Neural crest cell (in vitro differentiated cells): Measurements from ENCODE around the gene HCN3. TPM values are rescaled to one million over a fixed set of nuclear protein-coding genes. Genes with fewer than 3 reads are reported as not detected.

ENCODE experiments used
- DNase-seq: peaks from one replicate; pipeline ENCODE4 v3.0.0; 2021; ENCODE audit warnings: low read depth, mixed read lengths, low spot score
- H3K27ac Mint-ChIP-seq: one replicate; pipeline ENCODE4 v1.8.0; 2021; ENCODE audit warnings: mild to moderate bottlenecking, mixed read lengths; ENCODE audit not compliant: unreplicated experiment
- H3K27me3 Mint-ChIP-seq: 2 replicates; pipeline ENCODE4 v1.8.0; 2021; ENCODE audit warnings: low read depth, mild to moderate bottlenecking, mixed read lengths
- H3K36me3 Mint-ChIP-seq: 2 replicates; pipeline ENCODE4 v1.8.0; 2021; ENCODE audit warnings: low read depth, mild to moderate bottlenecking, mixed read lengths
- H3K4me1 Mint-ChIP-seq: 2 replicates; pipeline ENCODE4 v1.8.0; 2021; ENCODE audit warnings: mixed read lengths
- H3K4me3 Mint-ChIP-seq: one replicate; pipeline ENCODE4 v1.8.0; 2021; ENCODE audit warnings: mild to moderate bottlenecking, mixed read lengths
- H3K9me3 Mint-ChIP-seq: 2 replicates; pipeline ENCODE4 v1.8.0; 2021; ENCODE audit warnings: mixed read lengths
- total RNA-seq: library from RNA; stranded (reverse); gene quantifications from 2 replicates; pipeline ENCODE4 v1.2.1, GENCODE V29; 2021
- TF ChIP-seq, protein P1 (sequence below): fragments of 200-600 bp; sonication (generic); conservative IDR thresholded peaks from 2 replicates; pipeline ENCODE4 v1.5.0; 2021; ENCODE audit warnings: antibody characterized with exemption, mild to moderate bottlenecking

HCN3 gene
- total RNA-seq, 1 donor from 2014 or later = 20.8 TPM

DNA sequence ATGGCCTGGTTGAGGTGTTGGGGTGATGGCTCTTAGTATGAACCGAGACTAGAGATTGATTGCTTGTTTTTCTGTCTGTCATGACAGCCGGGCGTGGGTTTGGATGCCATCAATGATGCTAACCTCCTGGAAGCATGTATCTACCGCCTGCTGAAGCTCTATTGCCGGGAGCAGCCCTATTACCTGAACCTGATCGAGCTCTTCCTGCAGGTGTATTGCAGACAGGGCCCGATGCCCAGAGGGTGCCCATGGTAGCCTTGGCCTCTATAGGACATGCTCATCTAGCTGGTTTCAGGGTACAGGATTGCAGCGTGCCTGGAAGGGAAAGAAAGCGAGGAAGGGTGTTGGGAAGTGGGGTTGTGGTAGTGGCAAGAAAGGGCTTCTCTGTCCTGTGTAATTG lies 40.8 kb downstream of the HCN3 start:
- peaks cover 62% of the 10 kb centered on the region for H3K4me1 Mint-ChIP-seq
- H3K36me3 Mint-ChIP-seq = peaks cover 27% of the 10 kb centered on the region
- no peak overlapping the region for H3K27ac Mint-ChIP-seq
- no peak for DNase-seq
- H3K9me3 Mint-ChIP-seq = no peaks in the 10 kb centered on the region
- H3K27me3 Mint-ChIP-seq = peaks cover 21% of the 10 kb centered on the region
- TF ChIP-seq, protein P1, sequence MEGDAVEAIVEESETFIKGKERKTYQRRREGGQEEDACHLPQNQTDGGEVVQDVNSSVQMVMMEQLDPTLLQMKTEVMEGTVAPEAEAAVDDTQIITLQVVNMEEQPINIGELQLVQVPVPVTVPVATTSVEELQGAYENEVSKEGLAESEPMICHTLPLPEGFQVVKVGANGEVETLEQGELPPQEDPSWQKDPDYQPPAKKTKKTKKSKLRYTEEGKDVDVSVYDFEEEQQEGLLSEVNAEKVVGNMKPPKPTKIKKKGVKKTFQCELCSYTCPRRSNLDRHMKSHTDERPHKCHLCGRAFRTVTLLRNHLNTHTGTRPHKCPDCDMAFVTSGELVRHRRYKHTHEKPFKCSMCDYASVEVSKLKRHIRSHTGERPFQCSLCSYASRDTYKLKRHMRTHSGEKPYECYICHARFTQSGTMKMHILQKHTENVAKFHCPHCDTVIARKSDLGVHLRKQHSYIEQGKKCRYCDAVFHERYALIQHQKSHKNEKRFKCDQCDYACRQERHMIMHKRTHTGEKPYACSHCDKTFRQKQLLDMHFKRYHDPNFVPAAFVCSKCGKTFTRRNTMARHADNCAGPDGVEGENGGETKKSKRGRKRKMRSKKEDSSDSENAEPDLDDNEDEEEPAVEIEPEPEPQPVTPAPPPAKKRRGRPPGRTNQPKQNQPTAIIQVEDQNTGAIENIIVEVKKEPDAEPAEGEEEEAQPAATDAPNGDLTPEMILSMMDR = no peak
- peak overlapping the region; percentile 88 for H3K4me3 Mint-ChIP-seq

DNA sequence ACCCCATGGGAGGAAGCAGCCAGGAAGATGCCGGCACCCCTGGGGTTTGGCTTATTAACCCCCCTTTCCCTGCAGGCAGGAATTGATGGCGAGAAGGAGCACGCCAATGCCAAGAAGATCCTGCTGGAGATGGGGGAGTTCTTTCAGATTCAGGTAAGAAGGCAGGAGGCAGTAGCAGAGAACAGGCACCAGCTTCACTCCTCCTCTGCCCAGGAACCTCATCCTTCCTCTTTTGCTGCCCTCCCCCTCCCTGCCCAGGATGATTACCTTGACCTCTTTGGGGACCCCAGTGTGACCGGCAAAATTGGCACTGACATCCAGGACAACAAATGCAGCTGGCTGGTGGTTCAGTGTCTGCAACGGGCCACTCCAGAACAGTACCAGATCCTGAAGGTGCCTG lies 42.3 kb downstream of the HCN3 start:
- Mint-ChIP-seq H3K4me3 (peak overlapping the region; percentile 88), H3K27ac (no peak overlapping the region), H3K36me3 (peaks cover 22% of the 10 kb centered on the region), H3K9me3 (no peaks in the 10 kb centered on the region), H3K4me1 (peaks cover 57% of the 10 kb centered on the region), H3K27me3 (peaks cover 22% of the 10 kb centered on the region)
- TF ChIP-seq, protein P1 = no peak
- no peak for DNase-seq

DNA sequence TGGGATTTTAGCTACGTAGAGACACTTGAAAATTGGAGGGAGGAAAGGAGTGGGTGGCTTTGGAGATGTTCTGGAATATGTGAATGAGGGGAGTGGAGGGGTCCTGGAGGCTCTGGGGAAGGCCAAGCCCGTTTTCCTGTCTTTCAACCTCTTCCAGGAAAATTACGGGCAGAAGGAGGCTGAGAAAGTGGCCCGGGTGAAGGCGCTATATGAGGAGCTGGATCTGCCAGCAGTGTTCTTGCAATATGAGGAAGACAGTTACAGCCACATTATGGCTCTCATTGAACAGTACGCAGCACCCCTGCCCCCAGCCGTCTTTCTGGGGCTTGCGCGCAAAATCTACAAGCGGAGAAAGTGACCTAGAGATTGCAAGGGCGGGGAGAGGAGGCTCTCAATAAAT lies 43.0 kb downstream of the HCN3 start:
- H3K36me3 Mint-ChIP-seq = peaks cover 18% of the 10 kb centered on the region
- H3K27me3 Mint-ChIP-seq = peaks cover 22% of the 10 kb centered on the region
- peaks cover 57% of the 10 kb centered on the region for H3K4me1 Mint-ChIP-seq
- no peaks in the 10 kb centered on the region for H3K9me3 Mint-ChIP-seq
- DNase-seq = no peak
- H3K4me3 Mint-ChIP-seq = peak overlapping the region; percentile 88
- TF ChIP-seq, protein P1 = no peak
- H3K27ac Mint-ChIP-seq = no peak overlapping the region

DNA sequence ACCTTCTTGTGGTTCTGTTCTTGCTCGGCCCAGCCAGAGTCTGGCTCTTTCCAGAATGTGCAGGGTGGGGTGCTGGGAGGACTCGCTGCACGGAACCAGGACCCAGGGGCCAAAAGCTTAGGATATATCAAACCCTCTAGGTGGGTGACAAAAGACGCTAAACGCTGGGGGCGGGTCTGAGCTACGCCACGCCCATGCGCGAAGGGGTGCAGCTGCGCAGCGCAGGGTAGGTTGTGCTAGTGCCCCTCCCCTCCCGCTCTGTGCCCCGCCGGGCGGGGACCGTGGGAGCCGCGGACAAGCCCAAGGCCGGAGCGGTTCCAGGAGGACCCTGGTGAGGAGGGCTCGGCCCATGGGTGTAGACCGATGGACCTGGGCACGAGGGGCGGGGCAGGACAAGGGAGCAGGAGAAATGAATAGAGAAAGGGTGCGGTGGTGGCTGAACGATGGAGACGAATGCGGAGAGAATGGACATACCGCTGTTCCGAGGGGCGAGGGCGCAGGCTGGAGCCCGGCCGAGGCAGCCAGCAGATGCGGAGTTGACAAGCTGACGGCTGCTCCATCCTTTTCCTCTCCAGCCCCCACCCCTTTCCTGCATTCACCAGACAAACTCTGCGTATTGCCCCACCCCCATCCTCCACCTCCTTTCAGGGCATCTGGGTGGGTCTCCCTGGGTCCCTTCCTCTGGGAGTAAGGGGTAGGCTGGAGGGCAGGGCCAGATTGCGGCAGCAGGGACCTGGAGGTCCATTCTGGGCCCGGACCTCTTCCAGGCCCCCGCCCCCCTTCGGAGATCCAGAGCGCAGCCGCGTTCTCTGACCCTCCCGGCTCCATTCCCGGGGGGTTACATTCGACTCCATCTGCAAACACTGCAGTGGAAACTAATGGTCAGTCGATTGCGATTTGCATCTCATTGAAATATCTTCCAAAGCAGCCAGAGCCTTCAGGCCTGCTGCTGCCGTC lies 43.7 kb downstream of the HCN3 start, which contains the start of gene RUSC1:
Gene RUSC1, plus strand, starts transcription at position 234 of the 957 bp plus-strand sequence. CDS start 880 bp downstream, outside the sequence.
- peak within 1 kb of the TSS; percentile 88 for H3K4me3 Mint-ChIP-seq
- peaks cover 23% of the 10 kb centered on the region for H3K27me3 Mint-ChIP-seq
- H3K9me3 Mint-ChIP-seq = no peaks in the 10 kb centered on the region
- peaks cover 62% of the 10 kb centered on the region for H3K4me1 Mint-ChIP-seq
- peaks cover 18% of the 10 kb centered on the region for H3K36me3 Mint-ChIP-seq
- peak within 1 kb of the TSS; percentile 58 for H3K27ac Mint-ChIP-seq
- TF ChIP-seq, protein P1 = no peak
- peak; percentile 47 for DNase-seq

DNA sequence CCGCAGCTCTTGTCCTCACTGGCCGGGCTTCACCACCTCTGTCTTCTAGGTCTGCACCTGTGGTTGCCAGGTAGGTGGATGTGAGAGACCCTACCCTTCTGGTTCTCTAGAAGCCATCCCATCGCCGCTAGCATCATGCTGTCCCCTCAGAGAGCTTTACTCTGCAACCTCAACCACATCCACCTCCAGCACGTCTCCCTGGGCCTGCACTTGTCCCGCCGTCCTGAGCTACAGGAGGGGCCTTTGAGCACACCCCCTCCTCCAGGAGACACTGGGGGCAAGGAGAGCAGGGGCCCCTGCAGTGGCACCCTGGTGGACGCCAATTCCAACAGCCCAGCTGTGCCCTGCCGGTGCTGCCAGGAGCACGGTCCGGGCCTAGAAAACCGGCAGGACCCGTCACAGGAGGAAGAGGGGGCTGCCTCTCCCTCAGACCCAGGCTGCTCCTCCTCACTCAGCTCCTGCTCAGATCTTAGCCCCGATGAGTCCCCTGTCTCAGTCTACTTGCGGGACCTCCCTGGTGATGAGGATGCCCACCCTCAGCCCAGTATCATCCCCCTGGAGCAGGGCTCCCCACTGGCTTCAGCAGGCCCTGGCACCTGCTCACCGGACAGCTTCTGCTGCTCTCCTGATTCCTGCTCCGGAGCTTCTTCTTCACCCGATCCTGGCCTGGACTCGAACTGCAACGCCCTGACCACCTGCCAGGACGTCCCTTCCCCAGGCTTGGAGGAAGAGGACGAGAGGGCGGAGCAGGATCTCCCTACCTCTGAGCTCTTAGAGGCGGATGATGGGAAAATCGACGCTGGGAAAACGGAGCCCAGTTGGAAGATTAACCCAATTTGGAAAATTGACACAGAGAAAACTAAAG lies 44.6 kb downstream of the HCN3 start:
- Mint-ChIP-seq H3K4me1 (peaks cover 64% of the 10 kb centered on the region), H3K27ac (peak overlapping the region; percentile 84), H3K36me3 (peaks cover 18% of the 10 kb centered on the region), H3K27me3 (peaks cover 26% of the 10 kb centered on the region), H3K9me3 (no peaks in the 10 kb centered on the region), H3K4me3 (peak overlapping the region; percentile 88)
- TF ChIP-seq, protein P1 = no peak
- DNase-seq = no peak
